GM12878 (cell line): ENCODE results near the gene FAM20B. TPM values are rescaled to one million over a fixed set of nuclear protein-coding genes. Genes with fewer than 3 reads are reported as not detected.

Source experiments
- ATAC-seq: fragments of 200-7000 bp; cut with Tn5 transposase; 3 replicates; pipeline ENCODE4 v1.9.1; 2020; ENCODE audit warnings: mild to moderate bottlenecking, moderate library complexity
- BruUV-seq: library from RNA; stranded (reverse); fragments of 400-500 nt; replicated peaks from 2 replicates; lab custom pipeline; 2021; lab: Mats Ljungman, UMichigan
- CTCF ChIA-PET: fragments of 300-600 bp; sonication (Branson Sonifier 250); formaldehyde crosslinking; extraction: SDS; loops from one replicate; lab custom pipeline; 2021; ENCODE audit warnings: inconsistent platforms; lab: Yijun Ruan, JAX
- POLR2A ChIA-PET: fragments of 350-600 bp; formaldehyde crosslinking; extraction: SDS; loops from one replicate; lab custom pipeline; 2021; ENCODE audit warnings: inconsistent platforms; lab: Charles Lee
- RAD21 ChIA-PET: fragments of 300-600 bp; sonication (Branson Sonifier 250); formaldehyde crosslinking; loops from one replicate; lab custom pipeline; 2023; ENCODE audit warnings: antibody characterized with exemption; ENCODE audit not compliant: unreplicated experiment; lab: Charles Lee
- SMC1A ChIA-PET: fragments of 300-600 bp; sonication (Branson Sonifier 250); formaldehyde crosslinking; loops from one replicate; lab custom pipeline; 2023; ENCODE audit not compliant: unreplicated experiment, uncharacterized antibody; lab: Charles Lee
- DNase-seq: peaks from one replicate; pipeline ENCODE4 v3.0.0-alpha.2; 2011; ENCODE audit warnings: low read depth, low spot score
- FAIRE-seq: peaks from 3 replicates; lab custom pipeline; 2011; peaks lifted over from hg19 to GRCh38; lab: Jason Lieb, UNC
- H2AFZ ChIP-seq: 2 replicates; pipeline ENCODE4 v1.6.0; 2011; ENCODE audit warnings: low read depth, low read length, control low read depth; ENCODE audit not compliant: control insufficient read depth
- H3K27ac ChIP-seq: 2 replicates; pipeline ENCODE4 v1.5.1; 2011; ENCODE audit warnings: control low read depth; ENCODE audit not compliant: control insufficient read depth, insufficient read depth
- H3K27me3 ChIP-seq, 2 experiments: replicated peaks in 1 of 2; 2 replicates each; pipeline versions ENCODE4 v1.6.0 to v1.6.1; 2011; ENCODE audit warnings: low read length in 1 of 2; ENCODE audit not compliant: control insufficient read depth in 2 of 2, insufficient read depth in 2 of 2
- H3K36me3 ChIP-seq, 2 experiments: 2 replicates each; pipeline ENCODE4 v1.5.1; 2011; ENCODE audit warnings: low read length in 1 of 2; ENCODE audit not compliant: control insufficient read depth in 2 of 2, insufficient read depth in 2 of 2
- H3K4me1 ChIP-seq: 2 replicates; pipeline ENCODE4 v1.6.1; 2011; ENCODE audit warnings: mild to moderate bottlenecking, low read length, moderate library complexity, mixed read lengths; ENCODE audit not compliant: control insufficient read depth, insufficient read depth
- H3K4me2 ChIP-seq: 2 replicates; pipeline ENCODE4 v1.6.0; 2011; ENCODE audit warnings: control low read depth; ENCODE audit not compliant: control insufficient read depth, insufficient read depth
- H3K4me3 ChIP-seq: fragments of 200-600 bp; sonication (generic); 2 replicates; pipeline ENCODE4 v1.5.1; 2016
- H3K79me2 ChIP-seq: 2 replicates; pipeline ENCODE4 v1.6.0; 2011; ENCODE audit warnings: low read length; ENCODE audit not compliant: control insufficient read depth, insufficient read depth
- H3K9ac ChIP-seq: 2 replicates; pipeline ENCODE4 v1.8.0; 2011; ENCODE audit warnings: low read length, control low read depth, mixed read lengths; ENCODE audit not compliant: control insufficient read depth, insufficient read depth
- H3K9me3 ChIP-seq: replicated peaks from 3 replicates; pipeline ENCODE4 v1.5.1; 2011; ENCODE audit warnings: mild to moderate bottlenecking, low read length; ENCODE audit not compliant: control insufficient read depth, insufficient read depth
- H4K20me1 ChIP-seq: 2 replicates; pipeline ENCODE4 v1.6.0; 2011; ENCODE audit not compliant: control insufficient read depth, insufficient read depth
- BHLHE40 ChIP-seq, 2 experiments: fragments of 450-650 bp in 1 of 2; IDR thresholded peaks; 2 replicates each; pipeline ENCODE4 v1.6.1; 2011 to 2017; ENCODE audit warnings: low read depth in 2 of 2, borderline replicate concordance in 1 of 2, improper control_type of control experiment in 1 of 2, low read length in 1 of 2, mild to moderate bottlenecking in 1 of 2
- BMI1 ChIP-seq: fragments of 450-650 bp; IDR thresholded peaks from 2 replicates; pipeline ENCODE4 v1.6.1; 2016; ENCODE audit warnings: mild to moderate bottlenecking, moderate library complexity, borderline replicate concordance
- IKZF2 ChIP-seq, 2 experiments: fragments of 450-650 bp; IDR thresholded peaks; 2 replicates each; pipeline ENCODE4 v1.6.1; 2017; ENCODE audit warnings: mild to moderate bottlenecking in 2 of 2, moderate library complexity in 2 of 2
- MEF2B ChIP-seq: fragments of 450-650 bp; IDR thresholded peaks from 2 replicates; pipeline ENCODE4 v1.6.1; 2018; ENCODE audit warnings: mild to moderate bottlenecking, moderate library complexity; ENCODE audit not compliant: partially characterized antibody, poor library complexity, severe bottlenecking
- NR2C1 ChIP-seq: fragments of 450-650 bp; IDR thresholded peaks from 2 replicates; pipeline ENCODE4 v1.6.1; 2017; ENCODE audit warnings: antibody characterized with exemption, mild to moderate bottlenecking, moderate library complexity
- PAX5 ChIP-seq: IDR thresholded peaks from 2 replicates; pipeline ENCODE4 v1.6.1; 2011; ENCODE audit warnings: low read depth, low read length, borderline replicate concordance
- SMARCA5 ChIP-seq: fragments of 450-650 bp; IDR thresholded peaks from 2 replicates; pipeline ENCODE4 v1.6.1; 2017; ENCODE audit warnings: mild to moderate bottlenecking
- TARDBP ChIP-seq: IDR thresholded peaks from 2 replicates; pipeline ENCODE4 v1.6.1; 2016; ENCODE audit warnings: borderline replicate concordance
- TCF3 ChIP-seq: IDR thresholded peaks from 2 replicates; pipeline ENCODE4 v1.6.1; 2012; ENCODE audit warnings: low read depth, mild to moderate bottlenecking, low read length, borderline replicate concordance; ENCODE audit not compliant: insufficient read depth
- TCF7 ChIP-seq: IDR thresholded peaks from 2 replicates; pipeline ENCODE4 v1.6.1; 2014; ENCODE audit warnings: antibody characterized with exemption, borderline replicate concordance
- WGBS: methylation state at CpG from one replicate; pipeline ENCODE4 v1.1.6; 2016; ENCODE audit warnings: low lambda C conversion rate; ENCODE audit not compliant: insufficient replicate concordance, insufficient coverage; ENCODE audit errors: missing lambda C conversion rate; 5-methylcytosine and 5-hydroxymethylcytosine counted together
- in situ Hi-C: fragments of 300-500 bp; cut with MboI; formaldehyde crosslinking; loops from 9 replicates; pipeline ENCODE4 v1.14.3; 2018; ENCODE audit warnings: mixed read lengths
- intact Hi-C: fragments of 100-400 bp; cut with micrococcal nuclease; formaldehyde crosslinking; loops from one replicate; pipeline ENCODE4 v1.14.2; 2022; ENCODE audit not compliant: unreplicated experiment
- polyA plus RNA-seq, 11 experiments: library from polyadenylated mRNA; depleted of rRNA in 4 of 11; unstranded in 6 of 11; stranded (reverse) in 5 of 11; fragments of >200 nt; fragmentation: Nextera tagmentation in 4 of 11; fragmentation: Illumina TruSeq in 1 of 11; extraction: Ambion mirVana in 4 of 11; extraction: Trizol in 1 of 11; gene quantifications; 1 replicate in 1 of 11; 2 replicates in 10 of 11; pipeline versions ENCODE4 v1.2.1 to v1.2.3, GENCODE V29; 2011 to 2016; ENCODE audit warnings: inconsistent platforms in 2 of 11, missing spikeins in 2 of 11, low read depth in 1 of 11
- total RNA-seq, 4 experiments: library from RNA; depleted of rRNA in 3 of 4; stranded (reverse); fragments of >200 nt in 3 of 4; fragmentation: Illumina TruSeq in 1 of 4; extraction: Trizol in 1 of 4; gene quantifications; 2 replicates each; pipeline versions ENCODE4 v1.2.1 to v1.2.3, GENCODE V29; 2013 to 2021
- TF ChIP-seq, protein P1 (sequence below): IDR thresholded peaks from 2 replicates; pipeline ENCODE4 v1.6.1; 2012; ENCODE audit warnings: low read depth, low read length, improper control_type of control experiment

The FAM20B gene
- total and polyA plus RNA-seq, 10 of the 15 experiments (the other 5 are each of a cell fraction or from before 2014, with no cell fraction given) = 2.4 to 25.6 (median 12.8) TPM

DNA sequence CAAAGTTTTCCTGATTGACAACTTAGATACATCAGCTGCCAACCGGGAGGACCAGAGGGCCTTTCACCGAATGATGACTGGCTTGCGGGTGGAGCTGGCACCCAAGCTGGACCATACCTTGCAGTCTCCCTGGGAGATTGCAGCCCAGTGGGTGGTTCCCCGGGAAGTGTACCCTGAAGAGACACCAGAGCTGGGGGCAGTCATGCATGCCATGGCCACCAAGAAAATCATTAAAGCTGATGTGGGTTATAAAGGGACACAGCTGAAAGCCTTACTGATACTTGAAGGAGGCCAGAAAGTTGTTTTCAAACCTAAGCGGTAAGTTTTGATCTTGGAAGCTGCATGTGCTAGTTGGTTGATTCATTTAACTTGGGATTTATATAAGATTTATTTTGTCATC is 18.2 kb downstream of the FAM20B start:
- 92% methylated on average over 5 of the region's 5 CpGs for WGBS
- DNase-seq = no peak
- RAD21 ChIA-PET = interaction anchor here (1.2 kb wide), 1 partner anchor 41 kb away, joined by 3 read pairs; no protein-coding TSS in a partner anchor
- SMC1A ChIA-PET = interaction anchor here (0.6 to 2.6 kb wide), 4 partner anchors 15 to 517 kb away, joined by 3 to 12 read pairs (median 3); no protein-coding TSS in a partner anchor
- POLR2A ChIA-PET = interaction anchor here (1.4 kb wide), 1 partner anchor 16 kb away, joined by 4 read pairs; no protein-coding TSS in a partner anchor
- in situ Hi-C loops = no loop called here
- no peaks in the 10 kb centered on the region for H3K27me3 ChIP-seq
- TF ChIP-seq TCF3 (no peak), PAX5 (peak; percentile 49; the same call in 1 of the 2 replicates)
- TF ChIP-seq, all 136 proteins: peak for 1
- no peak overlapping the region for H3K4me3 ChIP-seq
- no peaks in the 10 kb centered on the region; the same call in 2 of the 3 replicates for H3K9me3 ChIP-seq
- no TSS peak for BruUV-seq
- no peak overlapping the region for H3K27ac ChIP-seq
- ATAC-seq (peak; percentile 51), FAIRE-seq (no peak)
- H4K20me1 ChIP-seq = no peaks in the 10 kb centered on the region
- intact Hi-C loops = no loop called here
- H3K9ac ChIP-seq = no peak overlapping the region
- H2AFZ ChIP-seq = no peak overlapping the region
- H3K4me2 ChIP-seq = no peak overlapping the region
- CTCF ChIA-PET = interaction anchor here (1.0 to 1.8 kb wide), 4 partner anchors 15 to 512 kb away, joined by 3 to 4 read pairs (median 4); no protein-coding TSS in a partner anchor
- no peaks in the 10 kb centered on the region for H3K36me3 ChIP-seq
- H3K4me1 ChIP-seq = peaks cover 3% of the 10 kb centered on the region; the same call in 1 of the 2 replicates
- 0 out of 2 replicates have a peak, but pooled peaks cover 2% of the 10 kb centered on the region for H3K79me2 ChIP-seq

DNA sequence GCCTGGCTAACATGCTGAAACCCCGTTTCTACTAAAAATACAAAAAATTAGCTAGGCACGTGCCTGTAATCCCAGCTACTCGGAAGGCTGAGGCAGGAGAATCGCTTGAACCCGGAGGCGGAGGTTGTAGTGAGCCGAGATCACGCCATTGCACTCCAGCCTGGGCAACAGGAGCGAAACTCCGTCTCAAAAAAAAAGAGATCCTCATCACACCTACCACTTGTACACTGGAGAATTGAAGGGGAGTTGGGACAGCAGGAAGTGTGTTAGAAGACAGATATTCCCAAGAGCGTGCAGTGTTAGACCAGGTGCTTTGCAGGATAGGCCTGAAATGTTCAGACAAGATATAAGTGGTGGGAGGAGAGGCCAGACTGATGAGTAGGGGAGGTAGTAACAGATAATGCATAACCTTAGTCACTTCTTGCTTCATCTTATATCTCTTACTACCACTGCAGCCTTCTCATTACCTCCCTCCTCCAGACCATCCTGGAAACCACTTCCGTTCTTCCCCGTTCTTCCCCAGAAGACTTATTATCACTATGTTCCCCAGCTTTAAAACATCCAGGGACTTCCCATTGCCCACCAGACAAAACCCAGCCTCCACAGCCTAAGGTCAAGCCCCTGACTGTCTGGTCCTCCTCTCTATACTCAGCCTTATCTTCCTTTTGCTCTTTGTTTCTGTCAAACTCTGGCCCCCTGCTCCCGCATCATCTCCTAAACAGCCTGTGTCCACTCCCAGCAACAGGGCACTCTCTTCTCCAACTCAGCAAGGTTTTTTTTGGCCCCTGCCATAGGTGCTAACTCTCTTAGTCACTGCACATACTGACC is 21.3 kb downstream of the FAM20B start:
- TF ChIP-seq BMI1 (no peak), SMARCA5 (no peak), PAX5 (no peak), TCF7 (no peak), IKZF2 (IDR thresholded peaks at IDR 0.05) (no peak), TARDBP (no peak), BHLHE40 (IDR thresholded peaks at IDR 0.05; ENCODE audit: borderline replicate concordance in 1 of 2, low read depth in 2 of 2, low read length in 1 of 2) (no peak), NR2C1 (no peak), MEF2B (no peak)
- TF ChIP-seq, protein P1, sequence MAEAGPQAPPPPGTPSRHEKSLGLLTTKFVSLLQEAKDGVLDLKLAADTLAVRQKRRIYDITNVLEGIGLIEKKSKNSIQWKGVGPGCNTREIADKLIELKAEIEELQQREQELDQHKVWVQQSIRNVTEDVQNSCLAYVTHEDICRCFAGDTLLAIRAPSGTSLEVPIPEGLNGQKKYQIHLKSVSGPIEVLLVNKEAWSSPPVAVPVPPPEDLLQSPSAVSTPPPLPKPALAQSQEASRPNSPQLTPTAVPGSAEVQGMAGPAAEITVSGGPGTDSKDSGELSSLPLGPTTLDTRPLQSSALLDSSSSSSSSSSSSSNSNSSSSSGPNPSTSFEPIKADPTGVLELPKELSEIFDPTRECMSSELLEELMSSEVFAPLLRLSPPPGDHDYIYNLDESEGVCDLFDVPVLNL = no peak
- Histone ChIP-seq H3K27me3 (no peaks in the 10 kb centered on the region), H4K20me1 (no peaks in the 10 kb centered on the region), H3K4me3 (no peak overlapping the region), H3K36me3 (no peaks in the 10 kb centered on the region; a peak in 1 of 4 replicates), H2AFZ (no peak overlapping the region), H3K9me3 (no peaks in the 10 kb centered on the region; the same call in 2 of the 3 replicates), H3K9ac (no peak overlapping the region), H3K27ac (no peak overlapping the region), H3K4me2 (no peak overlapping the region), H3K79me2 (no peaks in the 10 kb centered on the region), H3K4me1 (peaks cover 3% of the 10 kb centered on the region; the same call in 1 of the 2 replicates)
- intact Hi-C loops (no loop called here), in situ Hi-C loops (no loop called here)
- FAIRE-seq (no peak), DNase-seq (no peak), ATAC-seq (no peak)
- ChIA-PET RAD21 (no interaction called here), CTCF (interaction anchor here (0.8 kb wide), 1 partner anchor 32 kb away, joined by 4 read pairs; no protein-coding TSS in a partner anchor), SMC1A (interaction anchor here (1.0 to 1.6 kb wide), 3 partner anchors 9 to 16 kb away, joined by 3 to 8 read pairs (median 3); no protein-coding TSS in a partner anchor), POLR2A (no interaction called here)
- BruUV-seq = no TSS peak
- WGBS = 95% methylated on average over 14 of the region's 14 CpGs
